ENCODE measurements around the gene MCU. TPM values are rescaled to one million over a fixed set of nuclear protein-coding genes. Genes with fewer than 3 reads are reported as not detected.
"Not testable (repeated sequence)": the region's sequence is repeated elsewhere in the genome, so short reads cannot be mapped to it uniquely, and the experiment has no call there.

MCU gene
- total RNA-seq, 2 experiments from 2014 or later: 9.4 to 9.9 TPM

- Histone ChIP-seq H3K9me2 (ENCODE audit: insufficient read depth, low read length) (no peaks in the 10 kb centered on the region), H2AFZ (ENCODE audit: low read length) (no peak overlapping the region), H3K4me1 (ENCODE audit: insufficient read depth, low read length, poor library complexity, severe bottlenecking) (no peaks in the 10 kb centered on the region), H3K36me3 (ENCODE audit: insufficient read depth, low read length) (no peaks in the 10 kb centered on the region), H3K79me2 (ENCODE audit: insufficient read depth, low read depth, low read length) (no peaks in the 10 kb centered on the region), H3K4me2 (ENCODE audit: low read length) (no peak overlapping the region), H4K20me1 (ENCODE audit: insufficient read depth, low read length) (no peaks in the 10 kb centered on the region), H3K9me3 (ENCODE audit: low read length) (no peaks in the 10 kb centered on the region), H3K27ac (ENCODE audit: low read depth, low read length, poor library complexity, severe bottlenecking) (no peak overlapping the region), H3K4me3 (ENCODE audit: low read depth, low read length, poor library complexity, severe bottlenecking) (no peak overlapping the region)
- intact Hi-C loops (cut with micrococcal nuclease; ENCODE audit: unreplicated experiment): no loop called here
- DNase-seq (ENCODE audit: low spot score): no peak
- BruUV-seq (replicated peaks): no TSS peak
- CTCF ChIA-PET (ENCODE audit: unreplicated experiment): no interaction called here
- TF ChIP-seq EZH2phosphoT487 (IDR thresholded peaks at IDR 0.05; ENCODE audit: borderline replicate concordance, low read depth, low read length): no peak
- TF ChIP-seq CTCF (conservative IDR thresholded peaks at IDR 0.05; ENCODE audit: low read length): no peak
- POLR2A ChIA-PET: no interaction called here
Observed at GRCh38 chr10:72918352-72918751, 226.4 kb downstream of the MCU start.

GRCh38 chr10:72921147-72921683 is 229.3 kb downstream of the MCU start:
- H3K4me3 ChIP-seq (ENCODE audit: low read depth, low read length, poor library complexity, severe bottlenecking); H4K20me1 ChIP-seq (ENCODE audit: insufficient read depth, low read length); H3K9me2 ChIP-seq (ENCODE audit: insufficient read depth, low read length); H3K79me2 ChIP-seq (ENCODE audit: insufficient read depth, low read depth, low read length); intact Hi-C loops (cut with micrococcal nuclease; ENCODE audit: unreplicated experiment); DNase-seq (ENCODE audit: low spot score); H3K4me2 ChIP-seq (ENCODE audit: low read length); H3K36me3 ChIP-seq (ENCODE audit: insufficient read depth, low read length); BruUV-seq (replicated peaks); CTCF ChIA-PET (ENCODE audit: unreplicated experiment); H3K9me3 ChIP-seq (ENCODE audit: low read length); H3K4me1 ChIP-seq (ENCODE audit: insufficient read depth, low read length, poor library complexity, severe bottlenecking); H3K27ac ChIP-seq (ENCODE audit: low read depth, low read length, poor library complexity, severe bottlenecking); H2AFZ ChIP-seq (ENCODE audit: low read length): not testable (repeated sequence)
- POLR2A ChIA-PET: interaction anchor here (0.6 kb wide), 1 partner anchor 13 kb away, joined by 3 read pairs; no protein-coding TSS in a partner anchor

GRCh38 chr10:72924351-72924750 is 232.4 kb downstream of the MCU start:
- no TSS peak for BruUV-seq (replicated peaks)
- no peaks in the 10 kb centered on the region for H3K36me3 ChIP-seq (ENCODE audit: insufficient read depth, low read length)
- ChIA-PET CTCF (ENCODE audit: unreplicated experiment) (no interaction called here), POLR2A (no interaction called here)
- H3K27ac ChIP-seq (ENCODE audit: low read depth, low read length, poor library complexity, severe bottlenecking): no peak overlapping the region
- TF ChIP-seq EZH2phosphoT487 (IDR thresholded peaks at IDR 0.05; ENCODE audit: borderline replicate concordance, low read depth, low read length) (no peak), CTCF (conservative IDR thresholded peaks at IDR 0.05; ENCODE audit: low read length) (no peak)
- no peak overlapping the region for H3K4me2 ChIP-seq (ENCODE audit: low read length)
- no peaks in the 10 kb centered on the region for H3K4me1 ChIP-seq (ENCODE audit: insufficient read depth, low read length, poor library complexity, severe bottlenecking)
- no peak overlapping the region for H3K4me3 ChIP-seq (ENCODE audit: low read depth, low read length, poor library complexity, severe bottlenecking)
- DNase-seq (ENCODE audit: low spot score): no peak
- H3K9me3 ChIP-seq (ENCODE audit: low read length): no peaks in the 10 kb centered on the region
- no peak overlapping the region for H2AFZ ChIP-seq (ENCODE audit: low read length)
- no peaks in the 10 kb centered on the region for H4K20me1 ChIP-seq (ENCODE audit: insufficient read depth, low read length)
- H3K9me2 ChIP-seq (ENCODE audit: insufficient read depth, low read length): no peaks in the 10 kb centered on the region
- intact Hi-C loops (cut with micrococcal nuclease; ENCODE audit: unreplicated experiment): no loop called here
- H3K79me2 ChIP-seq (ENCODE audit: insufficient read depth, low read depth, low read length): no peaks in the 10 kb centered on the region
